Tibial nerve (tissue), 4 donors: ENCODE results near the gene FAM47E.

Source experiments
- CTCF ChIP-seq, 5 experiments: fragments of 200-600 bp in 3 of 5; fragments of 450-650 bp in 2 of 5; sonication (generic) in 3 of 5; IDR thresholded peaks; one replicate each; pipeline ENCODE4 v1.5.1; 2016 to 2019; ENCODE audit warnings: antibody characterized with exemption in 5 of 5, mild to moderate bottlenecking in 3 of 5, moderate library complexity in 2 of 5
- EP300 ChIP-seq, 2 donors: sonication (generic); formaldehyde crosslinking; IDR thresholded peaks; one replicate each; pipeline ENCODE4 v1.6.1; 2017; ENCODE audit warnings: antibody characterized with exemption in 2 of 2, mild to moderate bottlenecking in 1 of 2
- POLR2A ChIP-seq, 2 donors: fragments of 450-650 bp; IDR thresholded peaks; one replicate each; pipeline ENCODE4 v1.6.1; 2017; ENCODE audit warnings: antibody characterized with exemption in 2 of 2, mild to moderate bottlenecking in 2 of 2, moderate library complexity in 2 of 2

GRCh38 chr4:76302826-76303438 lies 51.4 kb downstream of the FAM47E start:
- no peak for TF ChIP-seq EP300 (IDR thresholded peaks at IDR 0.05)
- TF ChIP-seq CTCF (IDR thresholded peaks at IDR 0.05): no peak
- TF ChIP-seq POLR2A (IDR thresholded peaks at IDR 0.05): no peak
